NT2/D1 (cell line): Measurements from ENCODE around the gene HOATZ.

Experiments
- DNase-seq: peaks from one replicate; pipeline ENCODE4 v3.0.0-alpha.2; 2011; ENCODE audit warnings: low read depth, low spot score
- H3K27me3 ChIP-seq: 2 replicates; pipeline ENCODE4 v1.6.0; 2011; ENCODE audit warnings: mild to moderate bottlenecking; ENCODE audit not compliant: insufficient read length, insufficient read depth
- H3K36me3 ChIP-seq: 2 replicates; pipeline ENCODE4 v1.6.1; 2011; ENCODE audit warnings: mild to moderate bottlenecking, low read length, mixed read lengths; ENCODE audit not compliant: insufficient read depth, insufficient read length
- H3K4me1 ChIP-seq: 2 replicates; pipeline ENCODE4 v1.5.1; 2011; ENCODE audit not compliant: insufficient read depth, insufficient read length
- H3K4me3 ChIP-seq: 2 replicates; pipeline ENCODE4 v1.5.1; 2011; ENCODE audit warnings: low read depth; ENCODE audit not compliant: insufficient read length
- H3K9ac ChIP-seq: 2 replicates; pipeline ENCODE4 v1.6.0; 2011; ENCODE audit warnings: low read depth; ENCODE audit not compliant: insufficient read length
- H3K9me3 ChIP-seq: 2 replicates; pipeline ENCODE4 v1.5.1; 2011; ENCODE audit warnings: mild to moderate bottlenecking, low read length; ENCODE audit not compliant: insufficient read depth
- SUZ12 ChIP-seq: IDR thresholded peaks from 2 replicates; pipeline ENCODE4 v1.6.1; 2011; ENCODE audit not compliant: insufficient read length, insufficient read depth; ENCODE audit errors: extremely low read depth
- YY1 ChIP-seq: IDR thresholded peaks from 2 replicates; pipeline ENCODE4 v1.6.1; 2011; ENCODE audit not compliant: insufficient read length, insufficient read depth
- ZNF274 ChIP-seq: IDR thresholded peaks from 2 replicates; pipeline ENCODE4 v1.6.1; 2011; ENCODE audit warnings: mild to moderate bottlenecking, low read depth, low read length

The HOATZ gene

GRCh38 chr11:111521135-111521534 is 6.6 kb downstream of the HOATZ start:
- no peak for DNase-seq
- H3K9me3 ChIP-seq = no peaks in the 10 kb centered on the region
- H3K36me3 ChIP-seq = no peaks in the 10 kb centered on the region
- H3K27me3 ChIP-seq = peaks cover 6% of the 10 kb centered on the region
- TF ChIP-seq SUZ12 = no peak
- TF ChIP-seq YY1 = no peak
- no peak overlapping the region for H3K4me3 ChIP-seq
- no peak overlapping the region for H3K9ac ChIP-seq
- no peaks in the 10 kb centered on the region for H3K4me1 ChIP-seq

- Histone ChIP-seq H3K9ac (no peak overlapping the region), H3K4me1 (no peaks in the 10 kb centered on the region), H3K36me3 (no peaks in the 10 kb centered on the region), H3K4me3 (no peak overlapping the region), H3K27me3 (no peaks in the 10 kb centered on the region), H3K9me3 (no peaks in the 10 kb centered on the region)
- TF ChIP-seq YY1 = no peak
- TF ChIP-seq SUZ12 = no peak
- no peak for TF ChIP-seq ZNF274
- DNase-seq = no peak
Observed at GRCh38 chr11:111522426-111522825, 7.8 kb downstream of the HOATZ start.

GRCh38 chr11:111523343-111523742 is 8.8 kb downstream of the HOATZ start:
- Histone ChIP-seq H3K36me3 (no peaks in the 10 kb centered on the region), H3K4me3 (no peak overlapping the region), H3K27me3 (no peaks in the 10 kb centered on the region), H3K4me1 (no peaks in the 10 kb centered on the region), H3K9me3 (no peaks in the 10 kb centered on the region), H3K9ac (no peak overlapping the region)
- no peak for DNase-seq
- no peak for TF ChIP-seq ZNF274
- no peak for TF ChIP-seq YY1
- TF ChIP-seq SUZ12 = no peak

- no peaks in the 10 kb centered on the region for H3K36me3 ChIP-seq
- DNase-seq = no peak
- H3K9me3 ChIP-seq = no peaks in the 10 kb centered on the region
- TF ChIP-seq SUZ12 = no peak
- TF ChIP-seq YY1 = no peak
- TF ChIP-seq ZNF274 = no peak
- no peaks in the 10 kb centered on the region for H3K27me3 ChIP-seq
- H3K4me1 ChIP-seq = no peaks in the 10 kb centered on the region
- H3K9ac ChIP-seq = no peak overlapping the region
- no peak overlapping the region for H3K4me3 ChIP-seq
Observed at GRCh38 chr11:111524056-111524455, 9.5 kb downstream of the HOATZ start.

- no peaks in the 10 kb centered on the region for H3K27me3 ChIP-seq
- no peaks in the 10 kb centered on the region for H3K9me3 ChIP-seq
- H3K4me1 ChIP-seq = no peaks in the 10 kb centered on the region
- H3K36me3 ChIP-seq = no peaks in the 10 kb centered on the region
- DNase-seq = no peak
- no peak overlapping the region for H3K4me3 ChIP-seq
- no peak for TF ChIP-seq ZNF274
- no peak for TF ChIP-seq YY1
- no peak for TF ChIP-seq SUZ12
- no peak overlapping the region for H3K9ac ChIP-seq
Observed at GRCh38 chr11:111525456-111525855, 10.9 kb downstream of the HOATZ start.

DNA sequence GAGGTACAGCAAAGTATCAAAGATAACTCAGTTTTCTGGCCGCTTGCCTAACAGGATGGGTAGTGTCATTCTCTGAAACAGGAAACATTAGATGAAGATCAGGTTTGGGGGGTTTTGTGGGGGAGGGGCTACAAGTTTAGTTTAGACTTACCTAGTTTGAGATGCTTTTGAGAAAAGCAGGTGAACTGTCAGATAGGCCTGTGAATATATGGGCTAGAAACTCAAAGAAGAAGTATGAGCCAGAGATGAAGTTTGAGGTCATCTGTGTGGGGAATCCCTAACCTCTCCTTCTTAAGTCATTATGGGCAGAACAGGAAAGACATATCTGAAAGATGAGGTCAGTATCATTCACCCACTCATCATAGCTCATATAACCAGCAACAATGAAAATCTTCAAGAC is 11.9 kb downstream of the HOATZ start:
- Histone ChIP-seq H3K4me3 (no peak overlapping the region), H3K4me1 (no peaks in the 10 kb centered on the region), H3K9ac (no peak overlapping the region), H3K9me3 (no peaks in the 10 kb centered on the region), H3K36me3 (no peaks in the 10 kb centered on the region), H3K27me3 (no peaks in the 10 kb centered on the region)
- no peak for DNase-seq
- no peak for TF ChIP-seq SUZ12
- TF ChIP-seq ZNF274 = no peak
- TF ChIP-seq YY1 = no peak

- H3K27me3 ChIP-seq = no peaks in the 10 kb centered on the region
- no peaks in the 10 kb centered on the region for H3K36me3 ChIP-seq
- H3K4me3 ChIP-seq = no peak overlapping the region
- TF ChIP-seq YY1 (no peak), ZNF274 (no peak), SUZ12 (no peak)
- peaks cover 1% of the 10 kb centered on the region for H3K4me1 ChIP-seq
- DNase-seq = no peak
- H3K9me3 ChIP-seq = no peaks in the 10 kb centered on the region
- H3K9ac ChIP-seq = no peak overlapping the region
Observed at GRCh38 chr11:111527279-111527678, 12.7 kb downstream of the HOATZ start.

DNA sequence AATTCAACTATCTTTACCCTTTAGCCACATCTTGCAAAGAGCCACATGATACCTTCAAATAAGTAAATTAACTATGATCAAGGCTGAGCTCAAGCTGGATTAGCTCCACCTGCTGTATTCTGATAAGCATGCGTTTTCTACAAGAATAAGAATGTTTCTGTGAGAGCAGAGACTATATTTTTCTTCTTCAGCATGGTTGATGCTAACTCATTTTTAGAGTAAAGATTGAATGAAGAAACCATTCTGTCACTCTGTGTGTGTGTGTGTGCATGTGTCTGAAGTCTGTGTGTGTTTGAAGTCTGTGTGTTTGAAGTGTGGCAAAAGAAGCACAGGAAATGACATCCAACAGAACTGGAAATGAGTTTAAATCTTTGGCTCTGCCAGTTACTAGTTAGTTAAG is 14.0 kb downstream of the HOATZ start:
- Histone ChIP-seq H3K4me1 (peaks cover 1% of the 10 kb centered on the region), H3K4me3 (no peak overlapping the region), H3K9me3 (no peaks in the 10 kb centered on the region), H3K9ac (no peak overlapping the region), H3K27me3 (no peaks in the 10 kb centered on the region), H3K36me3 (no peaks in the 10 kb centered on the region)
- TF ChIP-seq ZNF274 = no peak
- TF ChIP-seq SUZ12 = no peak
- no peak for TF ChIP-seq YY1
- no peak for DNase-seq
